Natural killer cell (primary cell): Measurements from ENCODE around the gene RNF186. TPM values are rescaled to one million over a fixed set of nuclear protein-coding genes. Genes with fewer than 3 reads are reported as not detected.
"Not testable (repeated sequence)": the region's sequence is repeated elsewhere in the genome, so short reads cannot be mapped to it uniquely, and the experiment has no call there.

Experiments
- ATAC-seq, 3 donors: fragments of 150-1000 bp in 2 of 3; fragments of 200-7000 bp in 1 of 3; cut with Tn5 transposase; 1 replicate in 1 of 3; 2 replicates in 2 of 3; pipeline ENCODE4 v1.10.0; 2021; ENCODE audit warnings: mild to moderate bottlenecking in 2 of 3, moderate library complexity in 2 of 3
- DNase-seq, 2 donors: peaks; one replicate each; pipeline versions ENCODE4 v3.0.0 to v3.0.0-alpha.2; 2013 to 2021; ENCODE audit warnings: mixed read lengths in 1 of 2
- H3K27ac ChIP-seq: one replicate; pipeline ENCODE4 v1.5.1; 2013; ENCODE audit warnings: mild to moderate bottlenecking, low read length
- H3K27me3 ChIP-seq: one replicate; pipeline ENCODE4 v1.6.1; 2013; ENCODE audit warnings: low read length; ENCODE audit not compliant: control insufficient read depth, insufficient read depth
- H3K36me3 ChIP-seq: one replicate; pipeline ENCODE4 v1.6.1; 2013; ENCODE audit warnings: low read length; ENCODE audit not compliant: control insufficient read depth, insufficient read depth
- H3K4me1 ChIP-seq: one replicate; pipeline ENCODE4 v1.6.1; 2013; ENCODE audit warnings: low read length; ENCODE audit not compliant: control insufficient read depth, insufficient read depth
- H3K4me3 ChIP-seq: one replicate; pipeline ENCODE4 v1.5.1; 2013; ENCODE audit warnings: low read length
- H3K9me3 ChIP-seq: one replicate; pipeline ENCODE4 v1.6.1; 2013; ENCODE audit warnings: low read length; ENCODE audit not compliant: control insufficient read depth, insufficient read depth
- H3K27ac Mint-ChIP-seq, 2 donors: one replicate each; pipeline ENCODE4 v1.8.0; 2022; ENCODE audit warnings: mild to moderate bottlenecking in 2 of 2, mixed read lengths in 2 of 2, moderate library complexity in 1 of 2
- H3K27me3 Mint-ChIP-seq, 2 donors: one replicate each; pipeline ENCODE4 v1.8.0; 2022; ENCODE audit warnings: low read depth in 2 of 2, mixed read lengths in 2 of 2
- H3K36me3 Mint-ChIP-seq: one replicate; pipeline ENCODE4 v1.8.0; 2022; ENCODE audit warnings: mixed read lengths
- H3K4me1 Mint-ChIP-seq, 2 donors: one replicate each; pipeline ENCODE4 v1.8.0; 2022; ENCODE audit warnings: mixed read lengths in 2 of 2
- H3K4me3 Mint-ChIP-seq: one replicate; pipeline ENCODE4 v1.8.0; 2022; ENCODE audit warnings: mild to moderate bottlenecking, moderate library complexity, mixed read lengths
- H3K9me3 Mint-ChIP-seq, 2 donors: one replicate each; pipeline ENCODE4 v1.8.0; 2022; ENCODE audit warnings: mixed read lengths in 2 of 2
- WGBS: methylation state at CpG from one replicate; pipeline ENCODE4 v1.1.7; 2013; ENCODE audit warnings: missing lambda C conversion rate; ENCODE audit not compliant: insufficient coverage; 5-methylcytosine and 5-hydroxymethylcytosine counted together
- intact Hi-C: fragments of 100-400 bp; cut with micrococcal nuclease; formaldehyde crosslinking; loops from one replicate; pipeline ENCODE4 v1.14.2; 2022
- total RNA-seq, 4 donors: library from RNA; stranded (reverse); fragments of 120-200 nt in 1 of 4; gene quantifications; one replicate each; pipeline versions ENCODE4 v1.2.3 to v1.2.4, GENCODE V29; 2013 to 2022
- TF ChIP-seq, protein P1 (sequence below): fragments of 200-600 bp; IDR thresholded peaks from one replicate; pipeline ENCODE4 v1.8.0; 2022; ENCODE audit warnings: antibody characterized with exemption

Gene RNF186
- total RNA-seq, 3 donors from 2014 or later (not counting 1 experiment from before 2014, with no cell fraction given): not detected

DNA sequence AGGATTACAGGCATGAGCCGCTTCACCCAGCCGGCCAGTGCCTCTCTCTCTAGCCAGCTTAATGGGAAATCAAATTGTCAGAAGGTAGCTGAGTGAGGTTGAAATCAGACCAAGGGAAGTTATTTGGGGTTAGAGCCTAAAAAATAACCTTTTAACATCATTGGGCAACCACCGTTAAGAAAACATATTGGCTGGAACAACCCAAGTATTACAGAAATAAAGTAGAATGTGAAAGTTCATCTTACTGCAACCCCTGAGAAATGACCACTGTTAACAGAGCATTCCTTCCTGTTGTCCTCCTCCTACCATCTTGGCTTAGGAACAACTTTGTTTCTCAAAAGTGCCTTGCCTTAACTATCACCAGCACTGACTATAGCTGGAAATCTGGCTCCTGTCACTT is 3.2 kb upstream of the RNF186 start:
- H3K4me1 Mint-ChIP-seq: no peaks in the 10 kb centered on the region
- no peak overlapping the region for H3K27ac Mint-ChIP-seq
- intact Hi-C loops: no loop called here
- TF ChIP-seq, protein P1, sequence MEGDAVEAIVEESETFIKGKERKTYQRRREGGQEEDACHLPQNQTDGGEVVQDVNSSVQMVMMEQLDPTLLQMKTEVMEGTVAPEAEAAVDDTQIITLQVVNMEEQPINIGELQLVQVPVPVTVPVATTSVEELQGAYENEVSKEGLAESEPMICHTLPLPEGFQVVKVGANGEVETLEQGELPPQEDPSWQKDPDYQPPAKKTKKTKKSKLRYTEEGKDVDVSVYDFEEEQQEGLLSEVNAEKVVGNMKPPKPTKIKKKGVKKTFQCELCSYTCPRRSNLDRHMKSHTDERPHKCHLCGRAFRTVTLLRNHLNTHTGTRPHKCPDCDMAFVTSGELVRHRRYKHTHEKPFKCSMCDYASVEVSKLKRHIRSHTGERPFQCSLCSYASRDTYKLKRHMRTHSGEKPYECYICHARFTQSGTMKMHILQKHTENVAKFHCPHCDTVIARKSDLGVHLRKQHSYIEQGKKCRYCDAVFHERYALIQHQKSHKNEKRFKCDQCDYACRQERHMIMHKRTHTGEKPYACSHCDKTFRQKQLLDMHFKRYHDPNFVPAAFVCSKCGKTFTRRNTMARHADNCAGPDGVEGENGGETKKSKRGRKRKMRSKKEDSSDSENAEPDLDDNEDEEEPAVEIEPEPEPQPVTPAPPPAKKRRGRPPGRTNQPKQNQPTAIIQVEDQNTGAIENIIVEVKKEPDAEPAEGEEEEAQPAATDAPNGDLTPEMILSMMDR: no peak
- H3K9me3 ChIP-seq: no peaks in the 10 kb centered on the region
- H3K27me3 Mint-ChIP-seq: peaks cover 14 to 20% of the 10 kb centered on the region in 2 donors
- 88% methylated on average over 3 of the region's 3 CpGs for WGBS
- no peaks in the 10 kb centered on the region for H3K36me3 Mint-ChIP-seq
- H3K27me3 ChIP-seq: no peaks in the 10 kb centered on the region
- ATAC-seq: no peak
- H3K27ac ChIP-seq: no peak overlapping the region
- H3K4me3 ChIP-seq: no peak overlapping the region
- no peaks in the 10 kb centered on the region for H3K9me3 Mint-ChIP-seq
- H3K4me1 ChIP-seq: no peaks in the 10 kb centered on the region
- no peak for DNase-seq
- no peaks in the 10 kb centered on the region for H3K36me3 ChIP-seq
- no peak overlapping the region for H3K4me3 Mint-ChIP-seq

DNA sequence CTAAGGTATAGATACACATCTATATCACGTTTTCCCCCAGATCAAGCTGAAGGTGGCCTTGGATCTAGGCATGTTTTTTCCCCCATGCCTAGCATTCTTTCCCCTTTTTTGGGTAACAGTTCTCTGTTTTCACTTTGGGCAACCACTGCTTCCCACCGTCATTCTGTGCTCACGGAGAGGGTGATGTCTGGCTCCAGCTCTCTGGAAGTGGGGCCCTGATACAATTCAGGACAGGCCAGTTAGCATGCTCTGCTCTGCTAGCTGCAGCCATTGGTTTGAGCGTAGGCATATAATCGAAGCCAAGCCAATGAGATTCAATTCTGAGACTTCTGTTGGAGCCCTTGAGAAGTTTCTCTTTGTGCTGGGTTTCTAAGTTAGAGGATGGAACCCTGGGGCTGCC is 2.1 kb upstream of the RNF186 start:
- Histone ChIP-seq H3K4me3 (no peak overlapping the region), H3K4me1 (no peaks in the 10 kb centered on the region), H3K27ac (no peak overlapping the region), H3K36me3 (no peaks in the 10 kb centered on the region), H3K27me3 (no peaks in the 10 kb centered on the region), H3K9me3 (no peaks in the 10 kb centered on the region)
- no peak for ATAC-seq
- TF ChIP-seq, protein P1: no peak
- 91% methylated on average over 5 of the region's 5 CpGs for WGBS
- no peaks in the 10 kb centered on the region for H3K36me3 Mint-ChIP-seq
- no peaks in the 10 kb centered on the region for H3K4me1 Mint-ChIP-seq
- H3K9me3 Mint-ChIP-seq: no peaks in the 10 kb centered on the region
- no peak overlapping the region for H3K27ac Mint-ChIP-seq
- intact Hi-C loops: no loop called here
- no peak overlapping the region for H3K4me3 Mint-ChIP-seq
- no peak for DNase-seq
- H3K27me3 Mint-ChIP-seq: peaks cover 9 to 13% of the 10 kb centered on the region in 2 donors

DNA sequence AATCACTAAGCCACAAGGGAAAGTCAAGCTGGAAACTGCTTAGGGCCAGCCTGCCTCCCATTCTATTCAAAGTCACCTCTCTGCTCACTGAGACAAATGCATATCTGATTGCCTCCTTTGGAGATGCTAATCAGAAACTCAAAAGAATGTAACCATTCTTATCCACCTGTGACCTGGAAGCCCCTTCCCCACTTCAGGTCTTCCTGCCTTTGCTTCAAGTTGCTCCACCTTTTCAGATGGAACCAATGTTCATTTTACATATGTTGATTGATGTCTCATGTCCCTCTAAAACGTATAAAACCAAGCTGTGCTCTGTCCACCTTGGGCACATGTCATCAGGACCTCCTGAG is 1.6 kb upstream of the RNF186 start:
- H3K9me3 Mint-ChIP-seq, H3K27ac ChIP-seq, H3K36me3 ChIP-seq, ATAC-seq, H3K4me1 ChIP-seq, intact Hi-C loops, DNase-seq, H3K27ac Mint-ChIP-seq, H3K36me3 Mint-ChIP-seq, H3K27me3 ChIP-seq, H3K9me3 ChIP-seq, H3K27me3 Mint-ChIP-seq, H3K4me1 Mint-ChIP-seq, H3K4me3 ChIP-seq, H3K4me3 Mint-ChIP-seq: not testable (repeated sequence)
- 58% methylated on average over 1 of the region's 1 CpG for WGBS

DNA sequence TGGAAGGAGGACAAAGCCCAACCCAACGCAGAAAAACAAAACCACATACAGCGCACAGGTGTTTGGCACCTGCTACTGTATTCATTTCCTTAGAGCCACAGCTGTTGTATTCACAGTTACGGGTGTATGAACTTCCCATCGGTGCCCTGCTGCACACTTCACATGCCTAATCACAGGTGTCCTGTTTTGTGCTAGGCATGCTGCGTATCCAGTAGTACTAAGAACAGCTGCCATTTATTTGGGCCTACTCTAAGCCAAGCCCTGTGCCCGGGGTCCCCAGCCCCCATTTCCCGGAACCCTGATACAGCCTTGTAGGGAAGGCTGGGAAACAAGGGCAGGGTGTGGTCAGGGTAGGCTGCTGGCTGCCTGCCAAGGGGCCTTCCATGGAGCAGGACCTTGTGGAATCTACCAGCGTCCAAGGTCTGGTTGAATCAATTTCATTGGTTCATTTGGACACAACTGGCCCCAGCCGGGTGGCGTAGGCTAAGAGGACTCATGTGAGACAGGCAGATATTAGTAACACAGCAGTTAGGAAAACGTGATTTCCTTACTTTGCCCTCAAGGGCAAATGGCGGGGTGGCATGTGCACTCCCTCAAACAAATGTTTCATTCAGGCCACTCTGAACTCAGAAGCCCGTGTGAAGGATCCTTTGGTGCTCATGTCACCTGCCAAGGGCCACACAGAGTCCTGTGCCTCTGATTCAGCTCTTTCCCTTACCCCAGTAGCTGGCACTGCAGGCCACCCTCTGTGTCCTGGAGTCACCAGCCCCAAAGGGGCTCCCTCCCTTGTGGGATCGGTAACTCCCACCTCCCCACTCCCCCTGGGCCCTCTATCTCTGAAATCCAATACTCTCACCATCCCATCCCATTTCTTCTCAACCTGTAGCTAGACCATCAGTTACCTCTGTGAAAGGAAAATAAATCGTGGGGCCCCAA is 986 bp upstream of the RNF186 start:
- no peak overlapping the region for H3K27ac ChIP-seq
- no peaks in the 10 kb centered on the region for H3K36me3 Mint-ChIP-seq
- H3K4me1 ChIP-seq: no peaks in the 10 kb centered on the region
- TF ChIP-seq, protein P1: no peak
- ATAC-seq (no peak), DNase-seq (no peak)
- H3K9me3 Mint-ChIP-seq: no peaks in the 10 kb centered on the region
- H3K4me1 Mint-ChIP-seq: no peaks in the 10 kb centered on the region
- 68% methylated on average over 15 of the region's 15 CpGs for WGBS
- intact Hi-C loops: no loop called here
- H3K36me3 ChIP-seq: no peaks in the 10 kb centered on the region
- H3K27me3 ChIP-seq: no peaks in the 10 kb centered on the region
- H3K9me3 ChIP-seq: no peaks in the 10 kb centered on the region
- H3K27ac Mint-ChIP-seq: no peak overlapping the region
- no peak overlapping the region for H3K4me3 Mint-ChIP-seq
- no peak overlapping the region for H3K4me3 ChIP-seq
- peaks cover 3 to 9% of the 10 kb centered on the region in 2 donors for H3K27me3 Mint-ChIP-seq
